CD4-positive, alpha-beta T cell treated with Interferon gamma for 1 hour (primary cell): ENCODE results near the gene LCK.
"Not testable (repeated sequence)": the region's sequence is repeated elsewhere in the genome, so short reads cannot be mapped to it uniquely, and the experiment has no call there.

ENCODE experiments used
- DNase-seq: peaks from one replicate; pipeline ENCODE4 v3.0.0-alpha.2; 2020

The LCK gene

GRCh38 chr1:32240140-32240951 is 10.7 kb upstream of the LCK start:
- peak; percentile 59 for DNase-seq

- DNase-seq: no peak
Measured at GRCh38 chr1:32241001-32241763, 9.9 kb upstream of the LCK start.

- no peak for DNase-seq
Measured at GRCh38 chr1:32242341-32242851, 8.7 kb upstream of the LCK start.

GRCh38 chr1:32246888-32247273 is 4.2 kb upstream of the LCK start, which contains the start of gene FAM167B:
Gene FAM167B (plus strand): TSS chr1:32247222. CDS start chr1:32247422, 200 bp downstream.
- DNase-seq: no peak

- no peak for DNase-seq
Measured at GRCh38 chr1:32247452-32247851, 3.6 kb upstream of the LCK start.

- peak; percentile 75 for DNase-seq
Measured at GRCh38 chr1:32247983-32248889, 2.8 kb upstream of the LCK start.

- peak; percentile 89 for DNase-seq
Measured at GRCh38 chr1:32249831-32250525, 1.1 kb upstream of the LCK start.

- DNase-seq: no peak
Measured at GRCh38 chr1:32255072-32256071, 4.3 kb downstream of the LCK start.

GRCh38 chr1:32256473-32257226 is 5.6 kb downstream of the LCK start:
- DNase-seq: no peak

GRCh38 chr1:32257227-32257508 is 6.1 kb downstream of the LCK start:
- DNase-seq: no peak

- DNase-seq: not testable (repeated sequence)
Measured at GRCh38 chr1:32263236-32263593, 12.2 kb downstream of the LCK start.

- peak; percentile 18 for DNase-seq
Measured at GRCh38 chr1:32263744-32264143, 12.7 kb downstream of the LCK start.

GRCh38 chr1:32265846-32266245 is 14.8 kb downstream of the LCK start:
- DNase-seq: no peak

- DNase-seq: no peak
Measured at GRCh38 chr1:32266921-32267591, 16.0 kb downstream of the LCK start.

- no peak for DNase-seq
Measured at GRCh38 chr1:32269744-32270143, 18.7 kb downstream of the LCK start.

GRCh38 chr1:32272557-32273390 is 21.7 kb downstream of the LCK start:
- peak; percentile 26 for DNase-seq

GRCh38 chr1:32273391-32274208 is 22.5 kb downstream of the LCK start:
- DNase-seq: peak; percentile 75
